AG09309 (cell line): Measurements from ENCODE around the gene CYP3A5.

ENCODE experiments used
- DNase-seq: peaks from one replicate; pipeline ENCODE4 v3.0.0-alpha.2; 2010; ENCODE audit warnings: low read depth
- H3K4me3 ChIP-seq: 2 replicates; pipeline ENCODE4 v1.5.1; 2011; ENCODE audit warnings: mild to moderate bottlenecking, low read depth, low read length, moderate library complexity; ENCODE audit not compliant: control insufficient read depth
- CTCF ChIP-seq: IDR thresholded peaks from 2 replicates; pipeline ENCODE4 v1.5.1; 2011; ENCODE audit warnings: mild to moderate bottlenecking, low read depth, low read length, inconsistent platforms; ENCODE audit not compliant: insufficient read depth, control insufficient read depth; ENCODE audit errors: missing control alignments

CYP3A5 gene

GRCh38 chr7:99622596-99622995 is 57.2 kb downstream of the CYP3A5 start:
- no peak for TF ChIP-seq CTCF
- no peak for DNase-seq
- no peak overlapping the region for H3K4me3 ChIP-seq

GRCh38 chr7:99621271-99621670 is 58.5 kb downstream of the CYP3A5 start:
- no peak for DNase-seq
- TF ChIP-seq CTCF = no peak
- H3K4me3 ChIP-seq = no peak overlapping the region

- TF ChIP-seq CTCF = no peak
- DNase-seq = no peak
- H3K4me3 ChIP-seq = no peak overlapping the region
Measured at GRCh38 chr7:99619571-99620130, 60.1 kb downstream of the CYP3A5 start.

GRCh38 chr7:99618726-99619125 is 61.1 kb downstream of the CYP3A5 start:
- TF ChIP-seq CTCF = no peak
- no peak overlapping the region for H3K4me3 ChIP-seq
- peak; percentile 45 for DNase-seq

- H3K4me3 ChIP-seq = peak overlapping the region; percentile 83
- TF ChIP-seq CTCF = no peak
- DNase-seq = no peak
Measured at GRCh38 chr7:99617192-99617781, 62.5 kb downstream of the CYP3A5 start.

GRCh38 chr7:99616359-99617191 is 63.2 kb downstream of the CYP3A5 start, which contains the start of gene ZSCAN25:
TSS of gene ZSCAN25 (plus strand) at chr7:99616946. CDS start at chr7:99619607, 2,661 bp downstream.
- peak; percentile 43 for TF ChIP-seq CTCF
- peak; percentile 71 for DNase-seq

More at GRCh38 chr7:99616359-99617191, 63.2 kb downstream of the CYP3A5 start, which contains the start of gene ZSCAN25:
- peak within 1 kb of the TSS; percentile 83 for H3K4me3 ChIP-seq
